HepG2 (cell line): Measurements from ENCODE around the gene CDIP1. TPM values are rescaled to one million over a fixed set of nuclear protein-coding genes. Genes with fewer than 3 reads are reported as not detected.

Source experiments
- HIVEP1 ChIP-seq: sonication (generic); formaldehyde crosslinking; IDR thresholded peaks from 2 replicates; pipeline ENCODE4 v1.4.0; 2020; ENCODE audit warnings: mild to moderate bottlenecking, missing genetic modification reagents
- IRF2 ChIP-seq: IDR thresholded peaks from 2 replicates; pipeline ENCODE4 v1.6.1; 2018; ENCODE audit warnings: missing genetic modification reagents, missing compliant biosample characterization
- NCOR1 ChIP-seq: fragments of 200-600 bp; sonication (generic); IDR thresholded peaks from 2 replicates; pipeline ENCODE4 v1.7.0; 2017; ENCODE audit warnings: antibody characterized with exemption, low read length, borderline replicate concordance
- PTBP1 ChIP-seq: fragments of 200-400 bp; formaldehyde crosslinking; IDR thresholded peaks from 2 replicates; pipeline ENCODE4 v1.6.1; 2018; ENCODE audit warnings: low read length, low read depth; ENCODE audit not compliant: poor library complexity, severe bottlenecking
- ZNF292 ChIP-seq: sonication (generic); formaldehyde crosslinking; IDR thresholded peaks from 2 replicates; pipeline ENCODE4 v1.8.1; 2022; ENCODE audit warnings: mild to moderate bottlenecking, low read depth, missing genetic modification reagents, borderline replicate concordance
- ZNF780A ChIP-seq: sonication (generic); formaldehyde crosslinking; IDR thresholded peaks from 2 replicates; pipeline ENCODE4 v1.8.0; 2022; ENCODE audit warnings: mild to moderate bottlenecking, missing genetic modification reagents, moderate library complexity
- ZSCAN31 ChIP-seq: sonication (generic); formaldehyde crosslinking; IDR thresholded peaks from 2 replicates; pipeline ENCODE4 v1.5.0; 2020; ENCODE audit warnings: low read depth, mild to moderate bottlenecking, missing genetic modification reagents
- polyA plus RNA-seq, 8 experiments: library from polyadenylated mRNA; depleted of rRNA in 3 of 8; stranded (reverse) in 7 of 8; unstranded in 1 of 8; fragments of >200 nt; fragmentation: Illumina TruSeq in 4 of 8; extraction: Trizol in 4 of 8; gene quantifications; 2 replicates each; pipeline versions ENCODE4 v1.2.1 to v1.2.3, GENCODE V29; 2011 to 2016; ENCODE audit warnings: low read depth in 4 of 8, missing spikeins in 1 of 8, mixed read lengths in 1 of 8; ENCODE audit not compliant: insufficient read depth in 1 of 8
- total RNA-seq, 5 experiments: library from RNA; depleted of rRNA; stranded (reverse); fragments of >200 nt; fragmentation: Illumina TruSeq; extraction: Trizol; gene quantifications; 2 replicates each; pipeline ENCODE4 v1.2.3, GENCODE V29; 2016; ENCODE audit warnings: low read depth in 1 of 5
- TF ChIP-seq, protein P1 (sequence below): IDR thresholded peaks from 2 replicates; pipeline ENCODE4 v1.6.1; 2016
- TF ChIP-seq, protein P2 (sequence below): sonication (generic); formaldehyde crosslinking; IDR thresholded peaks from 2 replicates; pipeline ENCODE4 v1.8.1; 2023; ENCODE audit warnings: mild to moderate bottlenecking, missing genetic modification reagents
- TF ChIP-seq, protein P3 (sequence below): sonication (generic); formaldehyde crosslinking; IDR thresholded peaks from 2 replicates; pipeline ENCODE4; 2020; ENCODE audit warnings: missing genetic modification reagents, mild to moderate bottlenecking, borderline replicate concordance
- TF ChIP-seq, protein P4 (sequence below): sonication (generic); formaldehyde crosslinking; IDR thresholded peaks from 2 replicates; pipeline ENCODE4 v1.5.1; 2020; ENCODE audit warnings: missing genetic modification reagents, mild to moderate bottlenecking, borderline replicate concordance
- TF ChIP-seq, protein P5 (sequence below): sonication (generic); formaldehyde crosslinking; IDR thresholded peaks from 2 replicates; pipeline ENCODE4 v1.5.0; 2020; ENCODE audit warnings: mild to moderate bottlenecking, missing genetic modification reagents, moderate library complexity
- TF ChIP-seq, protein P6 (sequence below), 2 experiments: fragments of 450-650 bp in 1 of 2; sonication (generic) in 1 of 2; formaldehyde crosslinking; IDR thresholded peaks; 2 replicates each; pipeline versions ENCODE4 v1.5.0 to v1.8.0; 2020 to 2022; ENCODE audit warnings: mild to moderate bottlenecking in 1 of 2, missing genetic modification reagents in 1 of 2

Gene CDIP1
- total and polyA plus RNA-seq, 2 of the 13 experiments (the other 11 are each of a cell fraction or from before 2014, with no cell fraction given), result 31.2 to 56.7 TPM

DNA sequence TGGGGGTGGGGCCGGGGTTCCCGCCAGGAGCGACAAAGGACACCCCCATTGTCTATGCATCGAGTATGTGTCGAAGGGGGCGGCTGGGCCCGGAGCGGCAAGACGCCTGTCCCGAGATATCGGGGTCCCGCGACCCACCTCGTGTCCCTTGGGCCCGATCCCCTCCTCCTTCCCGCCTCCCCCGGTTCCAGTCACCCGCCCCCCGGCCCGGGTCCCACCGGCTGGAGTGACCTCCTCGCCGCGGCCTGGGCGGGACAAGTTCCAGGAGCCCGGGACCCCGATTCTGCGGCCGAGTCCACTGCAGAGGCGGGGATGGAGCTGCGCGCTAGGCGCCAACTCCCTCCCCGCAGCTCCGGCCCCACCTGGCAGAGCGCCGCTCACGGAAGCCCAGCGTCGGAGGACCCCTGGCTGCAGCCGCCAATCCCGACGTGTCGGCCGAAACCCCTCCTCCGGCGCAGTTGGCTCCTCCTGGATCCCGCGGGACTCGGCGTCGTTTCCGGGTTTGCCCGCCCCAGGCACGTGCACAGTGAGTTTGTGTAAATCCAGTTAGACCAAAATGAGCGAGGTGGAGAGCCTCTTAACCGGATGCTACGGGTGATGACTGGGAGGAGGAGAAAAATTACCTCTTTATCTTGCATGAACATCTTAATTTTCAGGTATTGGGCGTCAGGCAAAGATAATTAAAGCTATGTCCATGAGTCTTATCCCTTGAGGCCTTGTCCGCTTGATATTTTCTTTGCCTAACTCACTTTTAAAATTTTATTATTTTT is 64.2 kb downstream of the CDIP1 start, which contains the start of gene NMRAL1 (continued):
- TF ChIP-seq IRF2 (CRISPR knock-in tag) (0 out of 2 replicates have a peak, but pooled peaks have one; percentile 36), ZNF780A (CRISPR knock-in tag) (no peak), HIVEP1 (CRISPR knock-in tag) (peak; percentile 25; the same call in 1 of the 2 replicates), ZSCAN31 (CRISPR knock-in tag) (no peak), ZNF292 (CRISPR knock-in tag) (no peak), PTBP1 (no peak), NCOR1 (no peak)
- TF ChIP-seq, protein P1, sequence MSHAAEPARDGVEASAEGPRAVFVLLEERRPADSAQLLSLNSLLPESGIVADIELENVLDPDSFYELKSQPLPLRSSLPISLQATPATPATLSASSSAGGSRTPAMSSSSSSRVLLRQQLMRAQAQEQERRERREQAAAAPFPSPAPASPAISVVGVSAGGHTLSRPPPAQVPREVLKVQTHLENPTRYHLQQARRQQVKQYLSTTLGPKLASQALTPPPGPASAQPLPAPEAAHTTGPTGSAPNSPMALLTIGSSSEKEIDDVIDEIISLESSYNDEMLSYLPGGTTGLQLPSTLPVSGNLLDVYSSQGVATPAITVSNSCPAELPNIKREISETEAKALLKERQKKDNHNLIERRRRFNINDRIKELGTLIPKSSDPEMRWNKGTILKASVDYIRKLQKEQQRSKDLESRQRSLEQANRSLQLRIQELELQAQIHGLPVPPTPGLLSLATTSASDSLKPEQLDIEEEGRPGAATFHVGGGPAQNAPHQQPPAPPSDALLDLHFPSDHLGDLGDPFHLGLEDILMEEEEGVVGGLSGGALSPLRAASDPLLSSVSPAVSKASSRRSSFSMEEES (CRISPR knock-in tag), result peak; percentile 78
- TF ChIP-seq, protein P2, sequence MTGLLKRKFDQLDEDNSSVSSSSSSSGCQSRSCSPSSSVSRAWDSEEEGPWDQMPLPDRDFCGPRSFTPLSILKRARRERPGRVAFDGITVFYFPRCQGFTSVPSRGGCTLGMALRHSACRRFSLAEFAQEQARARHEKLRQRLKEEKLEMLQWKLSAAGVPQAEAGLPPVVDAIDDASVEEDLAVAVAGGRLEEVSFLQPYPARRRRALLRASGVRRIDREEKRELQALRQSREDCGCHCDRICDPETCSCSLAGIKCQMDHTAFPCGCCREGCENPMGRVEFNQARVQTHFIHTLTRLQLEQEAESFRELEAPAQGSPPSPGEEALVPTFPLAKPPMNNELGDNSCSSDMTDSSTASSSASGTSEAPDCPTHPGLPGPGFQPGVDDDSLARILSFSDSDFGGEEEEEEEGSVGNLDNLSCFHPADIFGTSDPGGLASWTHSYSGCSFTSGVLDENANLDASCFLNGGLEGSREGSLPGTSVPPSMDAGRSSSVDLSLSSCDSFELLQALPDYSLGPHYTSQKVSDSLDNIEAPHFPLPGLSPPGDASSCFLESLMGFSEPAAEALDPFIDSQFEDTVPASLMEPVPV, result 0 out of 2 replicates have a peak, but pooled peaks have one; percentile 56
- TF ChIP-seq, protein P3, sequence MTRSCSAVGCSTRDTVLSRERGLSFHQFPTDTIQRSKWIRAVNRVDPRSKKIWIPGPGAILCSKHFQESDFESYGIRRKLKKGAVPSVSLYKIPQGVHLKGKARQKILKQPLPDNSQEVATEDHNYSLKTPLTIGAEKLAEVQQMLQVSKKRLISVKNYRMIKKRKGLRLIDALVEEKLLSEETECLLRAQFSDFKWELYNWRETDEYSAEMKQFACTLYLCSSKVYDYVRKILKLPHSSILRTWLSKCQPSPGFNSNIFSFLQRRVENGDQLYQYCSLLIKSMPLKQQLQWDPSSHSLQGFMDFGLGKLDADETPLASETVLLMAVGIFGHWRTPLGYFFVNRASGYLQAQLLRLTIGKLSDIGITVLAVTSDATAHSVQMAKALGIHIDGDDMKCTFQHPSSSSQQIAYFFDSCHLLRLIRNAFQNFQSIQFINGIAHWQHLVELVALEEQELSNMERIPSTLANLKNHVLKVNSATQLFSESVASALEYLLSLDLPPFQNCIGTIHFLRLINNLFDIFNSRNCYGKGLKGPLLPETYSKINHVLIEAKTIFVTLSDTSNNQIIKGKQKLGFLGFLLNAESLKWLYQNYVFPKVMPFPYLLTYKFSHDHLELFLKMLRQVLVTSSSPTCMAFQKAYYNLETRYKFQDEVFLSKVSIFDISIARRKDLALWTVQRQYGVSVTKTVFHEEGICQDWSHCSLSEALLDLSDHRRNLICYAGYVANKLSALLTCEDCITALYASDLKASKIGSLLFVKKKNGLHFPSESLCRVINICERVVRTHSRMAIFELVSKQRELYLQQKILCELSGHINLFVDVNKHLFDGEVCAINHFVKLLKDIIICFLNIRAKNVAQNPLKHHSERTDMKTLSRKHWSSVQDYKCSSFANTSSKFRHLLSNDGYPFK (CRISPR knock-in tag), result no peak; the same call in 1 of the 2 replicates
- TF ChIP-seq, protein P4, sequence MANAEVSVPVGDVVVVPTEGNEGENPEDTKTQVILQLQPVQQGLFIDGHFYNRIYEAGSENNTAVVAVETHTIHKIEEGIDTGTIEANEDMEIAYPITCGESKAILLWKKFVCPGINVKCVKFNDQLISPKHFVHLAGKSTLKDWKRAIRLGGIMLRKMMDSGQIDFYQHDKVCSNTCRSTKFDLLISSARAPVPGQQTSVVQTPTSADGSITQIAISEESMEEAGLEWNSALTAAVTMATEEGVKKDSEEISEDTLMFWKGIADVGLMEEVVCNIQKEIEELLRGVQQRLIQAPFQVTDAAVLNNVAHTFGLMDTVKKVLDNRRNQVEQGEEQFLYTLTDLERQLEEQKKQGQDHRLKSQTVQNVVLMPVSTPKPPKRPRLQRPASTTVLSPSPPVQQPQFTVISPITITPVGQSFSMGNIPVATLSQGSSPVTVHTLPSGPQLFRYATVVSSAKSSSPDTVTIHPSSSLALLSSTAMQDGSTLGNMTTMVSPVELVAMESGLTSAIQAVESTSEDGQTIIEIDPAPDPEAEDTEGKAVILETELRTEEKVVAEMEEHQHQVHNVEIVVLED (CRISPR knock-in tag), result peak; percentile 71; the same call in 1 of the 2 replicates
- TF ChIP-seq, protein P5, sequence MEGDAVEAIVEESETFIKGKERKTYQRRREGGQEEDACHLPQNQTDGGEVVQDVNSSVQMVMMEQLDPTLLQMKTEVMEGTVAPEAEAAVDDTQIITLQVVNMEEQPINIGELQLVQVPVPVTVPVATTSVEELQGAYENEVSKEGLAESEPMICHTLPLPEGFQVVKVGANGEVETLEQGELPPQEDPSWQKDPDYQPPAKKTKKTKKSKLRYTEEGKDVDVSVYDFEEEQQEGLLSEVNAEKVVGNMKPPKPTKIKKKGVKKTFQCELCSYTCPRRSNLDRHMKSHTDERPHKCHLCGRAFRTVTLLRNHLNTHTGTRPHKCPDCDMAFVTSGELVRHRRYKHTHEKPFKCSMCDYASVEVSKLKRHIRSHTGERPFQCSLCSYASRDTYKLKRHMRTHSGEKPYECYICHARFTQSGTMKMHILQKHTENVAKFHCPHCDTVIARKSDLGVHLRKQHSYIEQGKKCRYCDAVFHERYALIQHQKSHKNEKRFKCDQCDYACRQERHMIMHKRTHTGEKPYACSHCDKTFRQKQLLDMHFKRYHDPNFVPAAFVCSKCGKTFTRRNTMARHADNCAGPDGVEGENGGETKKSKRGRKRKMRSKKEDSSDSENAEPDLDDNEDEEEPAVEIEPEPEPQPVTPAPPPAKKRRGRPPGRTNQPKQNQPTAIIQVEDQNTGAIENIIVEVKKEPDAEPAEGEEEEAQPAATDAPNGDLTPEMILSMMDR (CRISPR knock-in tag), result peak; percentile 35; the same call in 1 of the 2 replicates
- TF ChIP-seq, protein P6, sequence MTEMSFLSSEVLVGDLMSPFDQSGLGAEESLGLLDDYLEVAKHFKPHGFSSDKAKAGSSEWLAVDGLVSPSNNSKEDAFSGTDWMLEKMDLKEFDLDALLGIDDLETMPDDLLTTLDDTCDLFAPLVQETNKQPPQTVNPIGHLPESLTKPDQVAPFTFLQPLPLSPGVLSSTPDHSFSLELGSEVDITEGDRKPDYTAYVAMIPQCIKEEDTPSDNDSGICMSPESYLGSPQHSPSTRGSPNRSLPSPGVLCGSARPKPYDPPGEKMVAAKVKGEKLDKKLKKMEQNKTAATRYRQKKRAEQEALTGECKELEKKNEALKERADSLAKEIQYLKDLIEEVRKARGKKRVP (CRISPR knock-in tag; IDR thresholded peaks at IDR 0.05), result peak in 1 of 2 experiments; percentile 48; a peak in 2 of 4 replicates
